GM12874 (cell line): ENCODE data around the gene ERAL1.

Experiments used
- TF ChIP-seq, protein P1 (sequence below): IDR thresholded peaks from 2 replicates; pipeline ENCODE4 v1.5.1; 2011; ENCODE audit warnings: low read depth, mild to moderate bottlenecking, control low read depth, low read length, moderate library complexity; ENCODE audit not compliant: insufficient read depth

Gene ERAL1

DNA sequence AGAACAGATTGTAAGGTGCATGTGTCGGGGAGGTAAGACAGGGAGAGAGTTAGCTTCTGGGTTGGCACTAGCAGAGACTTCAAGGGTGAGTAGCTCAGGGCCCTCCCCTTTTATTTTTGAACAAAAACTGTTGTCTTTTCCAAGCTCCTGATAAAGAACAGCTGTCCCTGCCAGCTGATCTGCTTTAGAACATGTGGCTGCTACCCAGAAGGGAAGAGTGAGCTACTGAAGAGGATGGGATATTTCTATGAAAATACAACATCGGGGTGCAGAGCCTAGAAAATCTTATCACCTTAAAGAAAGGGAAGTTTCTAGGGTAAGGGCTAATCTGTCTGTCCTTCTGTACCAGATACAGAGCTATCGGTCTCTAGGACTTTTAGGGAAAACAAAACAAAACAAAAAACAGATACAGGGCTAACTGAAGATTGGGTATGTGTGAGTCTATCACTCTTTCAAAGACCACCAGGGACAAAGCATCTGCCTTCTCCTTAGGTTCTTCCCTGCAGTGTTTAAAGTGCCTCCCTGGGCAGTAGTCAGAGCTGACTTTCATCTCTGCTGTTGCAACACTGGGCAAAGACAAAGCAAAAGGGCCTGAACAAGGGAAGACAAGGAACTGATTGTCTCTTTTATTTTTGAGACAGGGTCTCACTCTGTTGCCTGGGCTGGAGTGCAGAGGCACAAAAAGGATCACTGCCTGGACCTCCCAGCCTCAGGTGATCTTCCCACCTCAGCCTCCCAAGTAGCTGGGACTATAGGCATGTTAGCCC, 53.1 kb downstream of the ERAL1 start:
- TF ChIP-seq, protein P1, sequence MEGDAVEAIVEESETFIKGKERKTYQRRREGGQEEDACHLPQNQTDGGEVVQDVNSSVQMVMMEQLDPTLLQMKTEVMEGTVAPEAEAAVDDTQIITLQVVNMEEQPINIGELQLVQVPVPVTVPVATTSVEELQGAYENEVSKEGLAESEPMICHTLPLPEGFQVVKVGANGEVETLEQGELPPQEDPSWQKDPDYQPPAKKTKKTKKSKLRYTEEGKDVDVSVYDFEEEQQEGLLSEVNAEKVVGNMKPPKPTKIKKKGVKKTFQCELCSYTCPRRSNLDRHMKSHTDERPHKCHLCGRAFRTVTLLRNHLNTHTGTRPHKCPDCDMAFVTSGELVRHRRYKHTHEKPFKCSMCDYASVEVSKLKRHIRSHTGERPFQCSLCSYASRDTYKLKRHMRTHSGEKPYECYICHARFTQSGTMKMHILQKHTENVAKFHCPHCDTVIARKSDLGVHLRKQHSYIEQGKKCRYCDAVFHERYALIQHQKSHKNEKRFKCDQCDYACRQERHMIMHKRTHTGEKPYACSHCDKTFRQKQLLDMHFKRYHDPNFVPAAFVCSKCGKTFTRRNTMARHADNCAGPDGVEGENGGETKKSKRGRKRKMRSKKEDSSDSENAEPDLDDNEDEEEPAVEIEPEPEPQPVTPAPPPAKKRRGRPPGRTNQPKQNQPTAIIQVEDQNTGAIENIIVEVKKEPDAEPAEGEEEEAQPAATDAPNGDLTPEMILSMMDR: no peak

DNA sequence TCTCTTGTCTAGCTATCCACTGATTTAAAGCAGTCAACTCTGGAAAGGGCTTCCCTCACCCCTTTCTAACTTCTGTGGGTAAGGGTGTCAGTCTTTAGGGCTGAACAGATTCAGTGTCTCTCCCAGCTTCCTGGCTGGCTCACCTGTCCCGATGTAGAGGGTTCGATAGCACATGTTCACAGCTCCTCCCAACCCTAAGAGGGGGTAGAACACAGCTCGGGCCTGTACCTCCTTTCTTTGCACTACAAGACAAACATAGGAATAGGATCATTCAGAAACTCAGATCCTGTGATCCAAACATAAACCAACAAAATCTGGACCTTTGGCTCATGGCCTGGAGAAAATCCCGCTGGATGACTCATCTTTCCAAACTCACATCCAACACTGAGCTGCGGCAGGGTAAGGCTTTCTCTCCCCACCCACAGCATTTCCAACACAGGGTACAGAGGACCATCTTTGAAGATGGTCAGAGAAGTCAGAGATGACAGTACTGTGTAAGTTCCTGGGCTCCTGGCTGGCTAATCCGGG, 53.9 kb downstream of the ERAL1 start:
- TF ChIP-seq, protein P1: no peak

DNA sequence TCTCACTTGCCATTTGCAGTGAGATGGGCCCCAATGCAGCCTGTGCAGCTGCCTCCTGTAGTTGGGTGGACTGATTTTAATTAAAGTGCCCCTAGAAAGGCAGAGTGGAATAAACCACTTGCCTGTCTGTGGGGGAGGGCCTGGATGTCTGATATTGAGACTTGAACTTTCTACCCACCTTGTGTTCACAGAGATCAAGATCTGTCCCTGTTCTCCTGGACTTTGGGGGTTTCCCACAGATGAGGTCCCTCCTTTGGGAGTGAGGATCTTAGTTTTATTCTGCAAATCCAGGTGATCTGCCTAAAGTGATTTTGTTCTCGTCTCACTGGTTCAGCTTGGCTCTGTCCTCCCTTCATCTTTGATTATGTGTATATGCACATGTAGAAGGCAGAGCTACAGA, 55.7 kb downstream of the ERAL1 start:
- TF ChIP-seq, protein P1: no peak
